A549 (cell line): ENCODE measurements around the gene MOCS1. TPM values are rescaled to one million over a fixed set of nuclear protein-coding genes. Genes with fewer than 3 reads are reported as not detected.

Experiments used
- ATAC-seq, 2 experiments: fragments of 200-7000 bp in 1 of 2; fragments of >200 bp in 1 of 2; cut with Nextera tagmentation in 1 of 2; cut with Tn5 transposase in 1 of 2; 3 replicates each; pipeline versions ENCODE4 v1.8.0 to v1.9.1; 2018 to 2020; ENCODE audit warnings: mild to moderate bottlenecking in 1 of 2, moderate library complexity in 1 of 2
- CTCF ChIA-PET: fragments of 300-600 bp; sonication (Branson Sonifier 250); formaldehyde crosslinking; extraction: SDS; loops from one replicate; lab custom pipeline; 2021; ENCODE audit warnings: antibody characterized with exemption, inconsistent platforms; lab: Yijun Ruan, JAX
- POLR2A ChIA-PET: fragments of 350-600 bp; formaldehyde crosslinking; extraction: SDS; loops from one replicate; lab custom pipeline; 2021; ENCODE audit warnings: antibody characterized with exemption, inconsistent platforms; lab: Yijun Ruan, JAX
- DNase-seq, 2 experiments: peaks; one replicate each; pipeline versions ENCODE4 v3.0.0 to v3.0.0-alpha.2; 2011 to 2016; ENCODE audit warnings: low read depth in 1 of 2, low spot score in 1 of 2
- FAIRE-seq: peaks from 2 replicates; lab custom pipeline; 2011; peaks lifted over from hg19 to GRCh38; lab: Jason Lieb, UNC
- H3K27ac ChIP-seq, 2 experiments: fragments of >200 bp; sonication (Bioruptor Twin); formaldehyde crosslinking; 3 replicates each; pipeline ENCODE4 v1.5.1; 2016 to 2017
- H3K4me1 ChIP-seq: fragments of >200 bp; sonication (Bioruptor Twin); formaldehyde crosslinking; 3 replicates; pipeline ENCODE4 v1.6.1; 2016
- H3K4me2 ChIP-seq: fragments of >200 bp; sonication (Bioruptor Twin); formaldehyde crosslinking; 3 replicates; pipeline ENCODE4 v1.6.1; 2016
- H3K4me3 ChIP-seq: fragments of >200 bp; sonication (Bioruptor Twin); formaldehyde crosslinking; 3 replicates; pipeline ENCODE4 v1.5.1; 2016
- H3K9me3 ChIP-seq: fragments of >200 bp; sonication (Bioruptor Twin); formaldehyde crosslinking; 3 replicates; pipeline ENCODE4 v1.6.1; 2016
- CEBPB ChIP-seq, 2 experiments: fragments of >200 bp in 1 of 2; sonication (Bioruptor Twin) in 1 of 2; formaldehyde crosslinking in 1 of 2; IDR thresholded peaks; 2 replicates each; pipeline ENCODE4 v1.6.1; 2012 to 2016
- CHD2 ChIP-seq: fragments of 150-350 bp; IDR thresholded peaks from 2 replicates; pipeline ENCODE4 v1.6.1; 2014; ENCODE audit warnings: low read length; ENCODE audit not compliant: partially characterized antibody
- CHD4 ChIP-seq: fragments of 200-600 bp; sonication (generic); IDR thresholded peaks from 2 replicates; pipeline ENCODE4 v1.6.1; 2016; ENCODE audit warnings: antibody characterized with exemption, mild to moderate bottlenecking, borderline replicate concordance
- EHF ChIP-seq: fragments of 250-450 bp; sonication (Bioruptor Pico); IDR thresholded peaks from 2 replicates; pipeline ENCODE4 v1.5.0; 2020; ENCODE audit warnings: mild to moderate bottlenecking
- EP300 ChIP-seq, 2 experiments: fragments of >200 bp; sonication (Bioruptor Twin); formaldehyde crosslinking; IDR thresholded peaks; 2 replicates in 1 of 2; 3 replicates in 1 of 2; pipeline ENCODE4 v1.6.1; 2016 to 2017
- GATA3 ChIP-seq: IDR thresholded peaks from 2 replicates; pipeline ENCODE4 v1.6.1; 2012; ENCODE audit warnings: borderline replicate concordance
- HEYL ChIP-seq: fragments of 250-450 bp; sonication (Bioruptor Pico); IDR thresholded peaks from 2 replicates; pipeline ENCODE4 v1.8.0; 2021; ENCODE audit warnings: mild to moderate bottlenecking, moderate library complexity
- HOXB13 ChIP-seq: fragments of 250-450 bp; sonication (Bioruptor Pico); IDR thresholded peaks from 2 replicates; pipeline ENCODE4 v1.5.0; 2020; ENCODE audit warnings: low read depth, mild to moderate bottlenecking, moderate library complexity
- JUN ChIP-seq, 2 experiments: fragments of >200 bp; sonication (Bioruptor Twin); formaldehyde crosslinking; IDR thresholded peaks; 2 replicates in 1 of 2; 3 replicates in 1 of 2; pipeline ENCODE4 v1.6.1; 2016 to 2017
- JUNB ChIP-seq: fragments of >200 bp; sonication (Bioruptor Twin); formaldehyde crosslinking; IDR thresholded peaks from 2 replicates; pipeline ENCODE4 v1.6.1; 2016
- KDM1A ChIP-seq: fragments of 200-600 bp; sonication (generic); IDR thresholded peaks from 2 replicates; pipeline ENCODE4 v1.6.1; 2016; ENCODE audit warnings: low read depth, mild to moderate bottlenecking
- KDM5A ChIP-seq: fragments of 200-600 bp; sonication (generic); IDR thresholded peaks from 2 replicates; pipeline ENCODE4 v1.6.1; 2016; ENCODE audit warnings: antibody characterized with exemption, mild to moderate bottlenecking
- NFE2L2 ChIP-seq: fragments of 150-350 bp; conservative IDR thresholded peaks from 2 replicates; pipeline ENCODE4 v1.6.1; 2014; ENCODE audit warnings: low read length
- NPAS2 ChIP-seq: fragments of 250-450 bp; sonication (Bioruptor Pico); IDR thresholded peaks from 2 replicates; pipeline ENCODE4 v1.8.0; 2022; ENCODE audit warnings: mild to moderate bottlenecking, moderate library complexity, borderline replicate concordance
- NR3C1 ChIP-seq: fragments of >200 bp; sonication (Bioruptor Twin); formaldehyde crosslinking; IDR thresholded peaks from 3 replicates; pipeline ENCODE4 v1.6.1; 2017
- PHF8 ChIP-seq: fragments of 200-600 bp; sonication (generic); IDR thresholded peaks from 2 replicates; pipeline ENCODE4 v1.6.1; 2016; ENCODE audit warnings: low read depth, mild to moderate bottlenecking, antibody characterized with exemption, moderate library complexity, borderline replicate concordance
- POLR2AphosphoS2 ChIP-seq: conservative IDR thresholded peaks from 2 replicates; pipeline ENCODE4 v1.6.1; 2012; ENCODE audit warnings: low read length, improper control_type of control experiment, inconsistent platforms
- RARB ChIP-seq: fragments of 250-450 bp; sonication (Bioruptor Pico); IDR thresholded peaks from 2 replicates; pipeline ENCODE4 v1.8.0; 2021; ENCODE audit warnings: mild to moderate bottlenecking, moderate library complexity
- SMC3 ChIP-seq: fragments of >200 bp; sonication (Bioruptor Twin); formaldehyde crosslinking; IDR thresholded peaks from 3 replicates; pipeline ENCODE4 v1.6.1; 2018; ENCODE audit warnings: inconsistent platforms
- TP53 ChIP-seq: fragments of 250-450 bp; sonication (Bioruptor Pico); IDR thresholded peaks from 2 replicates; pipeline ENCODE4 v1.5.0; 2021; ENCODE audit warnings: mild to moderate bottlenecking, moderate library complexity
- ZFP36 ChIP-seq: fragments of 450-650 bp; IDR thresholded peaks from 2 replicates; pipeline ENCODE4 v1.6.1; 2014; ENCODE audit warnings: borderline replicate concordance; ENCODE audit not compliant: partially characterized antibody
- WGBS: methylation state at CpG from one replicate; pipeline ENCODE4 v1.1.6; 2017; ENCODE audit errors: missing lambda C conversion rate; 5-methylcytosine and 5-hydroxymethylcytosine counted together
- polyA plus RNA-seq, 4 experiments: library from polyadenylated mRNA; depleted of rRNA in 3 of 4; stranded (reverse); fragments of >200 nt; fragmentation: RNase III in 1 of 4; extraction: RNeasy Plus Mini Kit Qiagen cat#74134 plus additional on column Dnase treatment in 1 of 4; gene quantifications; 2 replicates in 3 of 4; 3 replicates in 1 of 4; pipeline ENCODE4 v1.2.3, GENCODE V29; 2011 to 2017
- TF ChIP-seq, protein P1 (sequence below): fragments of 450-650 bp; IDR thresholded peaks from 2 replicates; pipeline ENCODE4 v1.6.1; 2014; ENCODE audit warnings: antibody characterized with exemption
- TF ChIP-seq, protein P2 (sequence below): IDR thresholded peaks from 2 replicates; pipeline ENCODE4 v1.6.1; 2012
- TF ChIP-seq, protein P3 (sequence below): fragments of >200 bp; sonication (Bioruptor Twin); formaldehyde crosslinking; IDR thresholded peaks from 3 replicates; pipeline ENCODE4 v1.6.1; 2016
- TF ChIP-seq, protein P4 (sequence below): fragments of 150-350 bp; IDR thresholded peaks from 2 replicates; pipeline ENCODE4 v1.6.1; 2014; ENCODE audit warnings: low read depth, mild to moderate bottlenecking, low read length
- TF ChIP-seq, protein P5 (sequence below): IDR thresholded peaks from 2 replicates; pipeline ENCODE4 v1.6.1; 2012
- TF ChIP-seq, protein P6 (sequence below): fragments of 200-600 bp; sonication (generic); IDR thresholded peaks from 2 replicates; pipeline ENCODE4 v1.6.1; 2016; ENCODE audit warnings: antibody characterized with exemption, mild to moderate bottlenecking, moderate library complexity

The MOCS1 gene
- polyA plus RNA-seq, 2 of the 4 experiments (the other 2 are of a cell fraction), result 0.68 to 1.8 TPM

DNA sequence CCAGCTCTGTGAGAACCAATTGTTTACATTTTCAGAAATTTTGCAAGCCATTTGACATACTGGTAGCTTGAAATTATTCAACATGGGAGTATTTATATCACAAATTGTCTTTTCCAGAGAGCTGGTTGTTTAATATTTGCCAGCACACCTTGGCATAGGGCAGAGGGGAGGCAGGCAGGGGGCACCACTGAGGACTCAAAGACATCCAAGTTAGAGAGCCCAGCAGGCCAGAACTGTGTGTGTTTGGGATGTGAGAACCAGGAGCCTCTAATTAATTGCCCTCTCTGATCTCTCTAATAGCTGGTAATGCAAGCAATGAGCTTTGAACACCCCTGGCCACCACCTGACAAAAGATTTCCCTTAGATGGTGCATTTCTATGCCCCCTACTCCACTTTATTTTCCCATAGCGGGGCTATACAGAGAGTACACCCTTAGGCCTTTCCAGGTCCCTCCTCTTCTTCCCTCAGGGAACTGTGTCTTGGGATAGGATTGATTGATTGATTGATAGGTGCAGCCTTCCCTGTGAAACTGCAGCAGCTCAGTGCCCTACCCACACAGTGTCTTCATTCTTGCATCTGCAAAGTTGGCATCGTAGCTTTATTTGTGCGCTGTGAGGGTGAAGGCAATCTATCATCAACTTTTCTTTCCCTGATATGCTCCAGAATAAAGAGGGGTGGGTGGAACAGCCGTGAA is 29.2 kb downstream of the MOCS1 start:
- DNase-seq (no peak), FAIRE-seq (no peak), ATAC-seq (no peak)
- H3K9me3 ChIP-seq, result no peaks in the 10 kb centered on the region
- POLR2A ChIA-PET, result no interaction called here
- WGBS, result 67% methylated on average over 4 of the region's 4 CpGs
- H3K4me3 ChIP-seq, result no peak overlapping the region
- no peak overlapping the region for H3K27ac ChIP-seq
- no peak overlapping the region for H3K4me2 ChIP-seq
- H3K4me1 ChIP-seq, result no peaks in the 10 kb centered on the region
- TF ChIP-seq NFE2L2, result no peak
- TF ChIP-seq, protein P1, sequence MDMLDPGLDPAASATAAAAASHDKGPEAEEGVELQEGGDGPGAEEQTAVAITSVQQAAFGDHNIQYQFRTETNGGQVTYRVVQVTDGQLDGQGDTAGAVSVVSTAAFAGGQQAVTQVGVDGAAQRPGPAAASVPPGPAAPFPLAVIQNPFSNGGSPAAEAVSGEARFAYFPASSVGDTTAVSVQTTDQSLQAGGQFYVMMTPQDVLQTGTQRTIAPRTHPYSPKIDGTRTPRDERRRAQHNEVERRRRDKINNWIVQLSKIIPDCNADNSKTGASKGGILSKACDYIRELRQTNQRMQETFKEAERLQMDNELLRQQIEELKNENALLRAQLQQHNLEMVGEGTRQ, result no peak
- no peak for TF ChIP-seq NPAS2 (CRISPR knock-in tag)
- no peak for TF ChIP-seq JUN (IDR thresholded peaks at IDR 0.05)
- no peak for TF ChIP-seq PHF8
- no peak for TF ChIP-seq JUNB
- no peak for TF ChIP-seq ZFP36
- no peak for TF ChIP-seq TP53 (CRISPR knock-in tag)
- TF ChIP-seq HOXB13 (CRISPR knock-in tag), result no peak
- no peak for TF ChIP-seq KDM5A
- TF ChIP-seq, protein P2, sequence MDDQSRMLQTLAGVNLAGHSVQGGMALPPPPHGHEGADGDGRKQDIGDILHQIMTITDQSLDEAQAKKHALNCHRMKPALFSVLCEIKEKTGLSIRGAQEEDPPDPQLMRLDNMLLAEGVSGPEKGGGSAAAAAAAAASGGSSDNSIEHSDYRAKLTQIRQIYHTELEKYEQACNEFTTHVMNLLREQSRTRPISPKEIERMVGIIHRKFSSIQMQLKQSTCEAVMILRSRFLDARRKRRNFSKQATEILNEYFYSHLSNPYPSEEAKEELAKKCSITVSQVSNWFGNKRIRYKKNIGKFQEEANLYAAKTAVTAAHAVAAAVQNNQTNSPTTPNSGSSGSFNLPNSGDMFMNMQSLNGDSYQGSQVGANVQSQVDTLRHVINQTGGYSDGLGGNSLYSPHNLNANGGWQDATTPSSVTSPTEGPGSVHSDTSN, result no peak
- no peak for TF ChIP-seq HEYL (CRISPR knock-in tag)
- CTCF ChIA-PET, result no interaction called here

DNA sequence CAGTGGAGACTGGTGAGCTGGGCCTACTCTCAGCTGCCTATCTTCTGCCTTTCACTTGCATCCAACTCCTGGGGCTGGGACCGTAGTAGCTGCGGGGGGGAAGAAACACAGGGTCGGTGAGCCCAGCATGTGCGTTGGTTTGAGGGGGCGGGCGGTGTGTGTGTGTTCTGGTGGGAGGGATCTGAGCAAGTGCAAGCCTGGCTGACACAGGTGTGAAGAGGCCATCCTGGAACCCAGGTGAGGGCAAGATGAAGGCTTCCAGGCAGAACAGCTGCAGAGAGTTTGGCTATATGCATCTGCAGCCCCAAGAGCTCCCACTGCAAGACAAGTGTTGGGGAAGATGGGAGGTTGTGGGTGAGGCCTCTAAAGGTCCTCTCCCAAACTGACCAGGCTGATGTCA is 30.6 kb downstream of the MOCS1 start:
- no peak overlapping the region for H3K4me3 ChIP-seq
- ChIA-PET POLR2A (no interaction called here), CTCF (interaction anchor here (0.7 to 1.0 kb wide), 2 partner anchors 9 to 10 kb away, joined by 3 read pairs; no protein-coding TSS in a partner anchor)
- TF ChIP-seq, protein P3, sequence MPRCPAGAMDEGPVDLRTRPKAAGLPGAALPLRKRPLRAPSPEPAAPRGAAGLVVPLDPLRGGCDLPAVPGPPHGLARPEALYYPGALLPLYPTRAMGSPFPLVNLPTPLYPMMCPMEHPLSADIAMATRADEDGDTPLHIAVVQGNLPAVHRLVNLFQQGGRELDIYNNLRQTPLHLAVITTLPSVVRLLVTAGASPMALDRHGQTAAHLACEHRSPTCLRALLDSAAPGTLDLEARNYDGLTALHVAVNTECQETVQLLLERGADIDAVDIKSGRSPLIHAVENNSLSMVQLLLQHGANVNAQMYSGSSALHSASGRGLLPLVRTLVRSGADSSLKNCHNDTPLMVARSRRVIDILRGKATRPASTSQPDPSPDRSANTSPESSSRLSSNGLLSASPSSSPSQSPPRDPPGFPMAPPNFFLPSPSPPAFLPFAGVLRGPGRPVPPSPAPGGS, result no peak
- TF ChIP-seq, protein P4, sequence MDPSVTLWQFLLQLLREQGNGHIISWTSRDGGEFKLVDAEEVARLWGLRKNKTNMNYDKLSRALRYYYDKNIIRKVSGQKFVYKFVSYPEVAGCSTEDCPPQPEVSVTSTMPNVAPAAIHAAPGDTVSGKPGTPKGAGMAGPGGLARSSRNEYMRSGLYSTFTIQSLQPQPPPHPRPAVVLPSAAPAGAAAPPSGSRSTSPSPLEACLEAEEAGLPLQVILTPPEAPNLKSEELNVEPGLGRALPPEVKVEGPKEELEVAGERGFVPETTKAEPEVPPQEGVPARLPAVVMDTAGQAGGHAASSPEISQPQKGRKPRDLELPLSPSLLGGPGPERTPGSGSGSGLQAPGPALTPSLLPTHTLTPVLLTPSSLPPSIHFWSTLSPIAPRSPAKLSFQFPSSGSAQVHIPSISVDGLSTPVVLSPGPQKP, result no peak
- TF ChIP-seq CHD2 (no peak), NR3C1 (no peak), EP300 (IDR thresholded peaks at IDR 0.05) (no peak)
- TF ChIP-seq, protein P5, sequence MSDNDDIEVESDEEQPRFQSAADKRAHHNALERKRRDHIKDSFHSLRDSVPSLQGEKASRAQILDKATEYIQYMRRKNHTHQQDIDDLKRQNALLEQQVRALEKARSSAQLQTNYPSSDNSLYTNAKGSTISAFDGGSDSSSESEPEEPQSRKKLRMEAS, result no peak
- no peaks in the 10 kb centered on the region for H3K4me1 ChIP-seq
- no peak for ATAC-seq
- H3K27ac ChIP-seq, result no peak overlapping the region
- DNase-seq, result no peak
- WGBS, result 74% methylated on average over 5 of the region's 6 CpGs
- no peaks in the 10 kb centered on the region for H3K9me3 ChIP-seq
- no peak for FAIRE-seq
- H3K4me2 ChIP-seq, result no peak overlapping the region

DNA sequence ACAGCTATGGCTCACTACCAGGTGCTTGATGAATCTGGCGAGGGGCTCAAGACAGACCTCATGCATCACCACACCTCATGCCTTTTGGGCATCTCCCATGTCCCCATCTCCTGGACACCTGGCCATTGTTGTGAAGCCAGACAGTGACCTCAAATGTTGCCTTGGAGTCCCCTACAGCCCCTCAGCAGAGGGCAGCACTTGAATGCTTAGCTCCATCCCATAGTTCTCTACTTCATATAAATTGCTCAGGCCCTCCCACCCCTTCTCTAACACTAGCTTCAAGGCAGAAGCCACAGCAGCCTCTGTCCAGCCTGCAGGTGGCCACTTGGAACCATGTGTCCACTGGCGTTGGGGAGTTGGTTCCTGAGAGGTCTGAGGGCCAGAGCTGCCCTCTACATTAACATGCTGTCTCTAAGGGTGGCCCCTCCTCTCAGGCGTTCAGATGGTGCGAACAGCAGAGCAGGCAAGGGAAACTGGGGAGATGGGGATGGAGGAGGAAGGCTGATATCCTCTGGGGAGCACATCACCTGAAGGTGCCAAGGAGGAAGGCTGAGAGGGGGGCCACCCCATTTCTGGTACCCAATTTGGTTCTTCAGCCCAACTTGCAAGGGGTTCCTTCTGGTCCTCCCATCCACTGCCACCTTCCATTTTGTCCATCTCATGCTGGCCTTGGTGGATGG is 31.3 kb downstream of the MOCS1 start:
- CTCF ChIA-PET, result interaction anchor here (1.0 kb wide), 1 partner anchor 9 kb away, joined by 3 read pairs; no protein-coding TSS in a partner anchor
- ATAC-seq (no peak), FAIRE-seq (no peak), DNase-seq (no peak)
- Histone ChIP-seq H3K4me2 (no peak overlapping the region), H3K4me1 (no peaks in the 10 kb centered on the region), H3K27ac (no peak overlapping the region), H3K4me3 (no peak overlapping the region), H3K9me3 (no peaks in the 10 kb centered on the region)
- 24% methylated on average over 4 of the region's 4 CpGs for WGBS
- POLR2A ChIA-PET, result no interaction called here
- TF ChIP-seq EHF (CRISPR knock-in tag) (no peak), POLR2AphosphoS2 (no peak), KDM1A (no peak), GATA3 (no peak), SMC3 (no peak), CEBPB (IDR thresholded peaks at IDR 0.05) (no peak), RARB (CRISPR knock-in tag) (no peak), CHD4 (no peak), CHD2 (no peak)
- TF ChIP-seq, protein P6, sequence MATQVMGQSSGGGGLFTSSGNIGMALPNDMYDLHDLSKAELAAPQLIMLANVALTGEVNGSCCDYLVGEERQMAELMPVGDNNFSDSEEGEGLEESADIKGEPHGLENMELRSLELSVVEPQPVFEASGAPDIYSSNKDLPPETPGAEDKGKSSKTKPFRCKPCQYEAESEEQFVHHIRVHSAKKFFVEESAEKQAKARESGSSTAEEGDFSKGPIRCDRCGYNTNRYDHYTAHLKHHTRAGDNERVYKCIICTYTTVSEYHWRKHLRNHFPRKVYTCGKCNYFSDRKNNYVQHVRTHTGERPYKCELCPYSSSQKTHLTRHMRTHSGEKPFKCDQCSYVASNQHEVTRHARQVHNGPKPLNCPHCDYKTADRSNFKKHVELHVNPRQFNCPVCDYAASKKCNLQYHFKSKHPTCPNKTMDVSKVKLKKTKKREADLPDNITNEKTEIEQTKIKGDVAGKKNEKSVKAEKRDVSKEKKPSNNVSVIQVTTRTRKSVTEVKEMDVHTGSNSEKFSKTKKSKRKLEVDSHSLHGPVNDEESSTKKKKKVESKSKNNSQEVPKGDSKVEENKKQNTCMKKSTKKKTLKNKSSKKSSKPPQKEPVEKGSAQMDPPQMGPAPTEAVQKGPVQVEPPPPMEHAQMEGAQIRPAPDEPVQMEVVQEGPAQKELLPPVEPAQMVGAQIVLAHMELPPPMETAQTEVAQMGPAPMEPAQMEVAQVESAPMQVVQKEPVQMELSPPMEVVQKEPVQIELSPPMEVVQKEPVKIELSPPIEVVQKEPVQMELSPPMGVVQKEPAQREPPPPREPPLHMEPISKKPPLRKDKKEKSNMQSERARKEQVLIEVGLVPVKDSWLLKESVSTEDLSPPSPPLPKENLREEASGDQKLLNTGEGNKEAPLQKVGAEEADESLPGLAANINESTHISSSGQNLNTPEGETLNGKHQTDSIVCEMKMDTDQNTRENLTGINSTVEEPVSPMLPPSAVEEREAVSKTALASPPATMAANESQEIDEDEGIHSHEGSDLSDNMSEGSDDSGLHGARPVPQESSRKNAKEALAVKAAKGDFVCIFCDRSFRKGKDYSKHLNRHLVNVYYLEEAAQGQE, result no peak
